ENCODE measurements around the gene DENR.
"Not testable (repeated sequence)": the region's sequence is repeated elsewhere in the genome, so short reads cannot be mapped to it uniquely, and the experiment has no call there.

Gene DENR

GRCh38 chr12:122752464-122753318 lies at the start of gene DENR:
TSS of gene DENR (plus strand) at chr12:122752824. CDS start at chr12:122753702, 878 bp downstream.
- peak; percentile 90 to 91 for DNase-seq (ENCODE audit: low read depth in 2 of 2)

- DNase-seq (ENCODE audit: low read depth in 2 of 2) = not testable (repeated sequence)
Observed at GRCh38 chr12:122702890-122703611, 49.6 kb upstream of the DENR start, which contains the start of gene HCAR2. TSS of gene HCAR2 (minus strand) at chr12:122703357. CDS start at chr12:122703283, 74 bp downstream.

GRCh38 chr12:122703841-122704240 lies 48.8 kb upstream of the DENR start:
- not testable (repeated sequence) for DNase-seq (ENCODE audit: low read depth in 2 of 2)

GRCh38 chr12:122709287-122709686 lies 43.3 kb upstream of the DENR start:
- DNase-seq (ENCODE audit: low read depth in 2 of 2) = not testable (repeated sequence)

GRCh38 chr12:122710341-122710740 lies 42.3 kb upstream of the DENR start:
- not testable (repeated sequence) for DNase-seq (ENCODE audit: low read depth in 2 of 2)

- not testable (repeated sequence) for DNase-seq (ENCODE audit: low read depth in 2 of 2)
Observed at GRCh38 chr12:122711266-122711665, 41.4 kb upstream of the DENR start.

GRCh38 chr12:122713491-122714188 lies 39.0 kb upstream of the DENR start:
- not testable (repeated sequence) for DNase-seq (ENCODE audit: low read depth in 2 of 2)

GRCh38 chr12:122715211-122715610 lies 37.4 kb upstream of the DENR start:
- DNase-seq (ENCODE audit: low read depth in 2 of 2) = not testable (repeated sequence)

GRCh38 chr12:122716658-122717057 lies 36.0 kb upstream of the DENR start, which contains the start of gene HCAR3:
TSS of gene HCAR3 (minus strand) at chr12:122716811. CDS start at chr12:122716737, 74 bp downstream.
- not testable (repeated sequence) for DNase-seq (ENCODE audit: low read depth in 2 of 2)

- no peak for DNase-seq (ENCODE audit: low read depth in 2 of 2)
Observed at GRCh38 chr12:122721057-122721545, 31.5 kb upstream of the DENR start.

- DNase-seq (ENCODE audit: low read depth in 2 of 2) = no peak
Observed at GRCh38 chr12:122722387-122722786, 30.2 kb upstream of the DENR start.

- DNase-seq (ENCODE audit: low read depth in 2 of 2) = no peak
Observed at GRCh38 chr12:122724641-122725243, 27.9 kb upstream of the DENR start.

GRCh38 chr12:122725452-122726079 lies 27.1 kb upstream of the DENR start:
- no peak for DNase-seq (ENCODE audit: low read depth in 2 of 2)

GRCh38 chr12:122726080-122726558 lies 26.5 kb upstream of the DENR start:
- no peak for DNase-seq (ENCODE audit: low read depth in 2 of 2)

GRCh38 chr12:122729583-122730214 lies 22.9 kb upstream of the DENR start:
- DNase-seq (ENCODE audit: low read depth in 2 of 2) = no peak

- DNase-seq (ENCODE audit: low read depth in 2 of 2) = no peak
Observed at GRCh38 chr12:122730215-122731014, 22.2 kb upstream of the DENR start, which contains the start of gene HCAR1. TSS of gene HCAR1 (minus strand) at chr12:122730844. CDS start at chr12:122730339, 505 bp downstream.

GRCh38 chr12:122732170-122732569 lies 20.5 kb upstream of the DENR start:
- DNase-seq (ENCODE audit: low read depth in 2 of 2) = no peak

- DNase-seq (ENCODE audit: low read depth in 2 of 2) = no peak
Observed at GRCh38 chr12:122732611-122733010, 20.0 kb upstream of the DENR start.

GRCh38 chr12:122738571-122738970 lies 14.1 kb upstream of the DENR start:
- no peak for DNase-seq (ENCODE audit: low read depth in 2 of 2)
